ENCODE data around the gene ELOA2.

ELOA2 gene

GRCh38 chr18:47067648-47068047 is 32.2 kb upstream of the ELOA2 start:
- TF ChIP-seq, protein P1, sequence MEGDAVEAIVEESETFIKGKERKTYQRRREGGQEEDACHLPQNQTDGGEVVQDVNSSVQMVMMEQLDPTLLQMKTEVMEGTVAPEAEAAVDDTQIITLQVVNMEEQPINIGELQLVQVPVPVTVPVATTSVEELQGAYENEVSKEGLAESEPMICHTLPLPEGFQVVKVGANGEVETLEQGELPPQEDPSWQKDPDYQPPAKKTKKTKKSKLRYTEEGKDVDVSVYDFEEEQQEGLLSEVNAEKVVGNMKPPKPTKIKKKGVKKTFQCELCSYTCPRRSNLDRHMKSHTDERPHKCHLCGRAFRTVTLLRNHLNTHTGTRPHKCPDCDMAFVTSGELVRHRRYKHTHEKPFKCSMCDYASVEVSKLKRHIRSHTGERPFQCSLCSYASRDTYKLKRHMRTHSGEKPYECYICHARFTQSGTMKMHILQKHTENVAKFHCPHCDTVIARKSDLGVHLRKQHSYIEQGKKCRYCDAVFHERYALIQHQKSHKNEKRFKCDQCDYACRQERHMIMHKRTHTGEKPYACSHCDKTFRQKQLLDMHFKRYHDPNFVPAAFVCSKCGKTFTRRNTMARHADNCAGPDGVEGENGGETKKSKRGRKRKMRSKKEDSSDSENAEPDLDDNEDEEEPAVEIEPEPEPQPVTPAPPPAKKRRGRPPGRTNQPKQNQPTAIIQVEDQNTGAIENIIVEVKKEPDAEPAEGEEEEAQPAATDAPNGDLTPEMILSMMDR (IDR thresholded peaks at IDR 0.05; ENCODE audit: low read depth, low read length, missing control alignments) = no peak
- Histone ChIP-seq H3K27ac (no peak overlapping the region), H3K36me3 (replicated peaks) (no peaks in the 10 kb centered on the region), H3K27me3 (replicated peaks) (no peaks in the 10 kb centered on the region), H3K4me3 (ENCODE audit: low read depth, low read length) (no peak overlapping the region)
- DNase-seq = no peak
- in situ Hi-C loops (cut with HindIII; ENCODE audit: low pct_ligation_motif_present, low sequenced_read_pairs) = no loop called here

- TF ChIP-seq, protein P1 (IDR thresholded peaks at IDR 0.05; ENCODE audit: low read depth, low read length, missing control alignments) = no peak
- Histone ChIP-seq H3K36me3 (replicated peaks) (no peaks in the 10 kb centered on the region), H3K27me3 (replicated peaks) (no peaks in the 10 kb centered on the region), H3K4me3 (ENCODE audit: low read depth, low read length) (no peak overlapping the region), H3K27ac (no peak overlapping the region)
- DNase-seq = no peak
- in situ Hi-C loops (cut with HindIII; ENCODE audit: low pct_ligation_motif_present, low sequenced_read_pairs) = no loop called here
Observed at GRCh38 chr18:47063096-47063495, 27.7 kb upstream of the ELOA2 start.

GRCh38 chr18:47062471-47062870 is 27.1 kb upstream of the ELOA2 start:
- TF ChIP-seq, protein P1 (IDR thresholded peaks at IDR 0.05; ENCODE audit: low read depth, low read length, missing control alignments) = no peak
- H3K4me3 ChIP-seq (ENCODE audit: low read depth, low read length) = no peak overlapping the region
- H3K36me3 ChIP-seq (replicated peaks) = no peaks in the 10 kb centered on the region
- no peaks in the 10 kb centered on the region for H3K27me3 ChIP-seq (replicated peaks)
- DNase-seq = no peak
- in situ Hi-C loops (cut with HindIII; ENCODE audit: low pct_ligation_motif_present, low sequenced_read_pairs) = no loop called here
- H3K27ac ChIP-seq = no peak overlapping the region

- Histone ChIP-seq H3K4me3 (ENCODE audit: low read depth, low read length) (no peak overlapping the region), H3K27ac (no peak overlapping the region), H3K36me3 (replicated peaks) (no peaks in the 10 kb centered on the region), H3K27me3 (replicated peaks) (peaks cover 4% of the 10 kb centered on the region)
- TF ChIP-seq, protein P1 (IDR thresholded peaks at IDR 0.05; ENCODE audit: low read depth, low read length, missing control alignments) = no peak
- in situ Hi-C loops (cut with HindIII; ENCODE audit: low pct_ligation_motif_present, low sequenced_read_pairs) = no loop called here
- no peak for DNase-seq
Observed at GRCh38 chr18:47054369-47054768, 18.9 kb upstream of the ELOA2 start.

DNA sequence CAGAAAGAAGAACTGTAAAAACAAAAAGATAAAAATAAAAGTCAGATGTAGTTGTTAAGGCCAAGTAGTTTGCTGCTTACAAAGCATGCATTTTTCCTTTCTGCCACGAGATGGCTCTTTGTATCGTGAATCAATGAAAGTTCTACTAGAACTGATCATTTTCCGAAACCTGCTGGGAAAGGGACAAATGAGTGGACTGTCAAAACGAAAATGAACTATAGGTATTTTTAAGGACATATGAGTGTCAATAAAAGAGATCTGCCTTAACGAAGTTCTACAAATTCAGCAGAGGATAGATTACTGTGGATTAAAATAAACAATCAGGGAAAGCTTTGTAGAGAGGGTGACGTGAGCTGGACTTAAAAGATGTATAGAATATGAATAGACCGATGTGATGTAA is 15.0 kb upstream of the ELOA2 start:
- Histone ChIP-seq H3K4me3 (ENCODE audit: low read depth, low read length) (no peak overlapping the region), H3K27me3 (replicated peaks) (peaks cover 4% of the 10 kb centered on the region), H3K27ac (no peak overlapping the region), H3K36me3 (replicated peaks) (no peaks in the 10 kb centered on the region)
- in situ Hi-C loops (cut with HindIII; ENCODE audit: low pct_ligation_motif_present, low sequenced_read_pairs) = no loop called here
- TF ChIP-seq, protein P1 (IDR thresholded peaks at IDR 0.05; ENCODE audit: low read depth, low read length, missing control alignments) = peak; percentile 67
- DNase-seq = peak; percentile 39

GRCh38 chr18:47040982-47041381 is 5.6 kb upstream of the ELOA2 start:
- TF ChIP-seq, protein P1 (IDR thresholded peaks at IDR 0.05; ENCODE audit: low read depth, low read length, missing control alignments) = no peak
- in situ Hi-C loops (cut with HindIII; ENCODE audit: low pct_ligation_motif_present, low sequenced_read_pairs) = no loop called here

More at GRCh38 chr18:47040982-47041381, 5.6 kb upstream of the ELOA2 start:
- Histone ChIP-seq H3K36me3 (replicated peaks) (no peaks in the 10 kb centered on the region), H3K4me3 (ENCODE audit: low read depth, low read length) (no peak overlapping the region), H3K27me3 (replicated peaks) (no peaks in the 10 kb centered on the region), H3K27ac (no peak overlapping the region)
- DNase-seq = no peak

Measured in brain microvascular endothelial cell (primary cell).